Measurements from ENCODE around the gene RGPD3. TPM values are rescaled to one million over a fixed set of nuclear protein-coding genes. Genes with fewer than 3 reads are reported as not detected.

RGPD3 gene
- total RNA-seq, 2 donors from 2014 or later, result 0.09 to 2.4 TPM

DNA sequence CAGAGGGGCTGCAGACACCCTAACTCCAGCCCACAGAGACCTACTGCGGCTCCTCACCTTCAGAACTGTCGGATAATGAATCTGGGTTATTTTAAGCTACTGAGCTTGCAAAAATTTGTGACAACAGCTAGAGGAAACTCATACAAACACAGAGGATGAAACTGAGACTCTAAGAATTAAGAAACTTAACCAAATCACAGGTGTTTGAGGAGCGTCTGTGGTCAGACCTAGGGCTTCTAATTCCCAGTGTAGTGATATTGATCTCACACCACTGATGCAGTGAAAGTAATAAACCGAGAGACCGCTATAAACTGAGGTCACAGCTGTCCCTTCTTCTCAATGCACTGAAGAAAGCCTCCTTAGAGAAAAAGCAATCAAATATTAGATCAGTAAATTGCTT, 110.1 kb downstream of the RGPD3 start:
- H3K27me3 ChIP-seq (replicated peaks; ENCODE audit: insufficient read depth), result no peaks in the 10 kb centered on the region
- no peaks in the 10 kb centered on the region for H3K36me3 ChIP-seq
- intact Hi-C loops (cut with DNase I), result no loop called here
- H3K4me3 ChIP-seq, result no peak overlapping the region
- 63% methylated on average over 5 of the region's 5 CpGs for WGBS
- H3K27ac ChIP-seq, result no peak overlapping the region
- DNase-seq (ENCODE audit: low spot score), result no peak
- no peaks in the 10 kb centered on the region for H3K4me1 ChIP-seq (replicated peaks)
- no peaks in the 10 kb centered on the region for H3K9me3 ChIP-seq
- TF ChIP-seq POLR2AphosphoS5 (IDR thresholded peaks at IDR 0.05), result no peak

DNA sequence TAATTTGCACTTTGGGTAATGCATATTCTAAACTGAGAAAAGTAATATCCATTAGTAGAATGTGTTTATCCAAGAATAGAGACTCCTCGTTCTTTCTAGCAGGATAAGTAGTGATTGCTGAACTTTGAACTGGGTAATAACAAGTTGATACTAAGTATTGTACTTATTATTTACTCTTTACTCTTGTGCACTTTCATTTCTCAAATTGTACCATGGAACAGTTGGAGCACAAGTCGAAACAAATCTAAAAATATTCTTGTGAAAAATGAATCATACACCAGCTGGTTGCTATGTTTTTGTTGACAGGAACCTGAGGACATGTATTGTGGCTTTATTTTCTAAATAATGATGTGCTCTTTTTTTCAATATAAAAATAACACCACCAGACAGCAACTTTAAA, 111.9 kb downstream of the RGPD3 start:
- no peak overlapping the region for H3K4me3 ChIP-seq
- DNase-seq (ENCODE audit: low spot score), result no peak
- no peaks in the 10 kb centered on the region for H3K36me3 ChIP-seq
- no peaks in the 10 kb centered on the region for H3K4me1 ChIP-seq (replicated peaks)
- H3K27ac ChIP-seq, result no peak overlapping the region
- intact Hi-C loops (cut with DNase I), result no loop called here
- 46% methylated on average over 2 of the region's 2 CpGs for WGBS
- H3K9me3 ChIP-seq, result no peaks in the 10 kb centered on the region
- TF ChIP-seq POLR2AphosphoS5 (IDR thresholded peaks at IDR 0.05) (no peak), POLR2A (IDR thresholded peaks at IDR 0.05) (no peak)
- TF ChIP-seq, protein P1, sequence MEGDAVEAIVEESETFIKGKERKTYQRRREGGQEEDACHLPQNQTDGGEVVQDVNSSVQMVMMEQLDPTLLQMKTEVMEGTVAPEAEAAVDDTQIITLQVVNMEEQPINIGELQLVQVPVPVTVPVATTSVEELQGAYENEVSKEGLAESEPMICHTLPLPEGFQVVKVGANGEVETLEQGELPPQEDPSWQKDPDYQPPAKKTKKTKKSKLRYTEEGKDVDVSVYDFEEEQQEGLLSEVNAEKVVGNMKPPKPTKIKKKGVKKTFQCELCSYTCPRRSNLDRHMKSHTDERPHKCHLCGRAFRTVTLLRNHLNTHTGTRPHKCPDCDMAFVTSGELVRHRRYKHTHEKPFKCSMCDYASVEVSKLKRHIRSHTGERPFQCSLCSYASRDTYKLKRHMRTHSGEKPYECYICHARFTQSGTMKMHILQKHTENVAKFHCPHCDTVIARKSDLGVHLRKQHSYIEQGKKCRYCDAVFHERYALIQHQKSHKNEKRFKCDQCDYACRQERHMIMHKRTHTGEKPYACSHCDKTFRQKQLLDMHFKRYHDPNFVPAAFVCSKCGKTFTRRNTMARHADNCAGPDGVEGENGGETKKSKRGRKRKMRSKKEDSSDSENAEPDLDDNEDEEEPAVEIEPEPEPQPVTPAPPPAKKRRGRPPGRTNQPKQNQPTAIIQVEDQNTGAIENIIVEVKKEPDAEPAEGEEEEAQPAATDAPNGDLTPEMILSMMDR (IDR thresholded peaks at IDR 0.05), result no peak
- H3K27me3 ChIP-seq (replicated peaks; ENCODE audit: insufficient read depth), result no peaks in the 10 kb centered on the region

DNA sequence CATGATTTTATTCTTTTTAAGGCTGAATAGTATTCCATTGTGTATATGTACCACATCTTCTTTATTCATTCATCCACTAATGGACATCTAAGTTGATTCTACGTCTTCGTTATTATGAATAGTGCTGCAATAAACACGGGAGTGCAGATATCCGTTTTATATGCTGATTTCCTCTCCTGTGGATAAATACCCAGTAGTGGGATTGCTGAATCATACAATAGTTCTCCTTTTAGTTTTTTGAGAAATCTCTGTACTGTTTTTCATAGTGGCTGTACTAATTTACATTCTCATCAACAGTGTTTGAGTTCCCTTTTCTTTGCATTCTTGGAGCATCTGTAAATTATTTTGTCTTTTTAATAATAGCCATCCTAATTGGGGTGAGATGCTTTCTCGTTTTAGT, 114.5 kb downstream of the RGPD3 start:
- TF ChIP-seq POLR2A (IDR thresholded peaks at IDR 0.05) (no peak), POLR2AphosphoS5 (IDR thresholded peaks at IDR 0.05) (no peak)
- TF ChIP-seq, protein P1 (IDR thresholded peaks at IDR 0.05), result no peak
- Histone ChIP-seq H3K4me3 (no peak overlapping the region), H3K9me3 (no peaks in the 10 kb centered on the region), H3K27me3 (replicated peaks; ENCODE audit: insufficient read depth) (no peaks in the 10 kb centered on the region), H3K27ac (no peak overlapping the region), H3K36me3 (no peaks in the 10 kb centered on the region), H3K4me1 (replicated peaks) (no peaks in the 10 kb centered on the region)
- intact Hi-C loops (cut with DNase I), result no loop called here
- DNase-seq (ENCODE audit: low spot score), result no peak
- WGBS, result 88% methylated on average over 5 of the region's 5 CpGs

DNA sequence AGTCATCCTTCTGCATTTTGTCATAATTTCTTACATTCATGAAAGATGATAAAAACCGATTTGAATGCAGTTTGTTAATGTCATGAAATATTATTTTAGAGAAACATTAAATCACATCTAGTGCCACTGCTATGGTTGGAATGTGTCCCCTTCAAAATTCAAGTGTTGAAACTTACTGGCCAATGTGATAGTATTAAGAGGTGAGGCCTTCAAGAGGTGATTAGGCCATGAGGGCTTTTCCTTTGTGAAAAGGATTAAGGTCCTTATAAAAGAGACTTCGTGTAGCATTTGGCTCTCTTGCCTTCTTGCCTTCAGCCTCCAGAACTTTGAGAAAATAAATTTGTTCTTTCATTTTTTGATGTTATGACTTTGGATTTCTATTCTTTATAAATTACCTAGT, 117.2 kb downstream of the RGPD3 start:
- Histone ChIP-seq H3K9me3 (no peaks in the 10 kb centered on the region), H3K4me3 (no peak overlapping the region), H3K27ac (no peak overlapping the region), H3K4me1 (replicated peaks) (no peaks in the 10 kb centered on the region), H3K27me3 (replicated peaks; ENCODE audit: insufficient read depth) (no peaks in the 10 kb centered on the region), H3K36me3 (no peaks in the 10 kb centered on the region)
- no peak for TF ChIP-seq POLR2A (IDR thresholded peaks at IDR 0.05)
- no peak for TF ChIP-seq POLR2AphosphoS5 (IDR thresholded peaks at IDR 0.05)
- TF ChIP-seq, protein P1 (IDR thresholded peaks at IDR 0.05), result no peak
- DNase-seq (ENCODE audit: low spot score), result no peak
- 82% methylated on average over 2 of the region's 2 CpGs for WGBS
- intact Hi-C loops (cut with DNase I), result no loop called here

DNA sequence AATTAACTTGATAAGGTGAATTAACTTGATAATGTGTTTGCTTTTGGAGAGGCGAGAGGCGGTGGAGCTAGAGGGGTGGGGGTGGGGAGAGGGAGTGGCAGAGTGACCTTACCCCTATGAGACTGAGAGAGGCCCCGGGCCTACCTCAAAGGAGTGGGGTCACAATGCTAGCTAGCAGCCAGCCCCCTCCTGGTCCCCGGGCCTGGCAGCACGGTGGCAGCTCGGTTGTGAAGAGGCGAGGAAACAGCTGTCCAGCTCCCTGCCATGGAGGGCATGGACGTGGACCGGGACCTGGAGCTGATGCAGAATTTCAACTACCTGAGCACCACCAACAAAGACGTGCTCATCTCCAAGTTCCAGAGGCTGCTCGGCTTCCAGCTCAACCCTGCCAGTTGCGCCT, 123.9 kb downstream of the RGPD3 start:
- Histone ChIP-seq H3K27me3 (replicated peaks; ENCODE audit: insufficient read depth) (no peaks in the 10 kb centered on the region), H3K4me3 (no peak overlapping the region), H3K36me3 (no peaks in the 10 kb centered on the region), H3K4me1 (replicated peaks) (no peaks in the 10 kb centered on the region), H3K27ac (no peak overlapping the region), H3K9me3 (no peaks in the 10 kb centered on the region)
- intact Hi-C loops (cut with DNase I), result no loop called here
- TF ChIP-seq POLR2A (IDR thresholded peaks at IDR 0.05), result no peak
- WGBS, result 98% methylated on average over 12 of the region's 12 CpGs
- DNase-seq (ENCODE audit: low spot score), result no peak

DNA sequence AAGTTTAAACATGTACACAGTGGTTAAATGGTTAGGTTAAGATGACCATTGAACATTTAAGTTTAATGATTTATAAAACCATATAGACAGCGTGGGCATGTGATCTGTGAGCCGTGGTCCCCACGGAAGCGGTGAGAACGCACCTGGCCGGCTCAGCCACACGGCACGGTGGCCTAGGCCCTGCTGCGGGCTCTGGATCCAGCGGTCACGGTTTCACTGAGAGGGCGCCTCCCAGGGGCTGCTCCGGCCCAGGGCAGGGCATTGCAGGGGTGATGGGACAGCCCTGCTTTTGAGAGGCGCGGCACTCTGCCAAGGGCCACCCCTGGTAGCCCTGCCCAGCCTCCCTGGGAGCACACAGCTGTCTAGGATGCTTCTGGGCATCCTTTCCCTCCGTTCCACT, 124.9 kb downstream of the RGPD3 start:
- Histone ChIP-seq H3K27ac (no peak overlapping the region), H3K27me3 (replicated peaks; ENCODE audit: insufficient read depth) (no peaks in the 10 kb centered on the region), H3K9me3 (no peaks in the 10 kb centered on the region), H3K4me3 (no peak overlapping the region), H3K4me1 (replicated peaks) (no peaks in the 10 kb centered on the region), H3K36me3 (no peaks in the 10 kb centered on the region)
- intact Hi-C loops (cut with DNase I), result no loop called here
- DNase-seq (ENCODE audit: low spot score), result no peak
- TF ChIP-seq, protein P1 (IDR thresholded peaks at IDR 0.05), result no peak
- TF ChIP-seq POLR2A (IDR thresholded peaks at IDR 0.05) (no peak), POLR2AphosphoS5 (IDR thresholded peaks at IDR 0.05) (no peak)
- WGBS, result 88% methylated on average over 16 of the region's 16 CpGs

All from prostate gland (tissue), 2 donors.